ENCODE data around the gene SLC30A9. TPM values are rescaled to one million over a fixed set of nuclear protein-coding genes. Genes with fewer than 3 reads are reported as not detected.
A peak's percentile ranks its signal among the peaks of the same experiment; 100 is the strongest.

Gene SLC30A9
- total and polyA plus RNA-seq, 2 experiments from 2014 or later: 67.3 to 74.6 TPM

- TF ChIP-seq CTCF (conservative IDR thresholded peaks at IDR 0.05; ENCODE audit: low read depth in 2 of 2): no peak
Measured at GRCh38 chr4:42123071-42123644, 132.8 kb downstream of the SLC30A9 start (continued).

- H3K27ac Mint-ChIP-seq: 0 out of 2 replicates have a peak overlapping the region, but pooled peaks have one; percentile 37
Measured at GRCh38 chr4:42132099-42132498, 141.8 kb downstream of the SLC30A9 start.

More at GRCh38 chr4:42132099-42132498, 141.8 kb downstream of the SLC30A9 start:
- no peaks in the 10 kb centered on the region for H3F3A ChIP-seq (replicated peaks; ENCODE audit: low read depth)
- no peak overlapping the region for H3K4me3 ChIP-seq
- peaks cover 16% of the 10 kb centered on the region for H3K4me1 ChIP-seq (ENCODE audit: insufficient read depth)
- ATAC-seq (peak; percentile 50), DNase-seq (ENCODE audit: low spot score) (peak; percentile 14)
- no peak overlapping the region for H3K27ac ChIP-seq (ENCODE audit: low read depth)
- peaks cover 10% of the 10 kb centered on the region for H3K27me3 Mint-ChIP-seq (ENCODE audit: insufficient read depth, low read depth, poor library complexity)
- peaks cover 31% of the 10 kb centered on the region for H3K4me1 Mint-ChIP-seq
- H2AFZ ChIP-seq: no peak overlapping the region
- H3K27me3 ChIP-seq (ENCODE audit: insufficient read depth): no peaks in the 10 kb centered on the region
- H3K9me3 Mint-ChIP-seq: no peaks in the 10 kb centered on the region
- peaks cover 94% of the 10 kb centered on the region for H3K79me2 ChIP-seq (replicated peaks; ENCODE audit: insufficient read depth)
- H3K4me2 ChIP-seq: no peak overlapping the region
- no peak overlapping the region for H3K4me3 Mint-ChIP-seq
- no peaks in the 10 kb centered on the region for H3K9me2 ChIP-seq (ENCODE audit: insufficient read depth)
- no peak for TF ChIP-seq ZNF462 (CRISPR knock-in tag; IDR thresholded peaks at IDR 0.05)
- TF ChIP-seq JUNB (IDR thresholded peaks at IDR 0.05; ENCODE audit: unreplicated experiment): no peak
- TF ChIP-seq CTCF (conservative IDR thresholded peaks at IDR 0.05; ENCODE audit: low read depth in 2 of 2): 0 out of 4 replicates have a peak, but pooled peaks of 1 of the 2 experiments have one; percentile 9
- TF ChIP-seq EZH2 (IDR thresholded peaks at IDR 0.05; ENCODE audit: low read depth, unreplicated experiment): no peak
- peaks cover 62% of the 10 kb centered on the region for H3K36me3 Mint-ChIP-seq (ENCODE audit: low read depth)
- peaks cover 7% of the 10 kb centered on the region for H4K20me1 ChIP-seq (replicated peaks; ENCODE audit: insufficient read depth)
- H3K36me3 ChIP-seq (ENCODE audit: insufficient read depth): peaks cover 4% of the 10 kb centered on the region; the same call in 1 of the 2 replicates

All from GM23338 (cell line).